Neural progenitor cell (in vitro differentiated cells): ENCODE results near the gene AUTS2. TPM values are rescaled to one million over a fixed set of nuclear protein-coding genes. Genes with fewer than 3 reads are reported as not detected.

Experiments used
- DNase-seq: peaks from one replicate; pipeline ENCODE4 v3.0.0-alpha.2; 2016; ENCODE audit warnings: low spot score
- H2AFZ ChIP-seq: fragments of 200-600 bp; sonication (generic); replicated peaks from 2 replicates; pipeline ENCODE4 v1.6.1; 2016; ENCODE audit warnings: antibody characterized with exemption
- H3F3A ChIP-seq: fragments of 200-600 bp; sonication (generic); 2 replicates; pipeline ENCODE4 v1.6.1; 2016; ENCODE audit warnings: antibody characterized with exemption, low read depth
- H3K27ac ChIP-seq: fragments of 200-600 bp; sonication (generic); 2 replicates; pipeline ENCODE4 v1.5.1; 2016; ENCODE audit warnings: mild to moderate bottlenecking
- H3K27me3 ChIP-seq: fragments of 200-600 bp; sonication (generic); 2 replicates; pipeline ENCODE4 v1.6.1; 2016; ENCODE audit warnings: mild to moderate bottlenecking, moderate library complexity
- H3K36me3 ChIP-seq: fragments of 200-600 bp; sonication (generic); 2 replicates; pipeline ENCODE4 v1.5.1; 2016
- H3K4me1 ChIP-seq: fragments of 200-600 bp; sonication (generic); 2 replicates; pipeline ENCODE4 v1.6.1; 2016; ENCODE audit warnings: mixed run types
- H3K4me2 ChIP-seq: fragments of 200-600 bp; sonication (generic); 2 replicates; pipeline ENCODE4 v1.6.1; 2016
- H3K4me3 ChIP-seq: fragments of 200-600 bp; sonication (generic); 2 replicates; pipeline ENCODE4 v1.5.1; 2016
- H3K79me2 ChIP-seq: fragments of 200-600 bp; sonication (generic); 2 replicates; pipeline ENCODE4 v1.6.1; 2016; ENCODE audit warnings: low read depth
- H3K9ac ChIP-seq: fragments of 200-600 bp; sonication (generic); 2 replicates; pipeline ENCODE4 v1.6.1; 2016
- H3K9me3 ChIP-seq: fragments of 200-600 bp; sonication (generic); 2 replicates; pipeline ENCODE4 v1.5.1; 2016; ENCODE audit warnings: low read depth
- H4K20me1 ChIP-seq: fragments of 200-600 bp; sonication (generic); 2 replicates; pipeline ENCODE4 v1.6.1; 2016; ENCODE audit warnings: low read depth
- H3K27ac Mint-ChIP-seq: 3 replicates; pipeline ENCODE4 v1.8.0; 2021; ENCODE audit warnings: mixed read lengths
- H3K27me3 Mint-ChIP-seq: 2 replicates; pipeline ENCODE4 v1.8.0; 2022; ENCODE audit warnings: low read depth, mild to moderate bottlenecking, inconsistent platforms, moderate library complexity, mixed read lengths; ENCODE audit not compliant: insufficient read depth
- H3K36me3 Mint-ChIP-seq: 3 replicates; pipeline ENCODE4 v1.8.0; 2021; ENCODE audit warnings: mixed read lengths
- H3K4me1 Mint-ChIP-seq: 3 replicates; pipeline ENCODE4 v1.8.0; 2021; ENCODE audit warnings: mixed read lengths
- H3K4me3 Mint-ChIP-seq: 3 replicates; pipeline ENCODE4 v1.8.0; 2021; ENCODE audit warnings: mild to moderate bottlenecking, moderate library complexity, mixed read lengths
- H3K9me3 Mint-ChIP-seq: 3 replicates; pipeline ENCODE4 v1.8.0; 2020; ENCODE audit warnings: mixed read lengths
- EZH2 ChIP-seq: fragments of 200-600 bp; sonication (generic); IDR thresholded peaks from 2 replicates; pipeline ENCODE4 v1.6.1; 2017; ENCODE audit warnings: antibody characterized with exemption, mild to moderate bottlenecking, moderate library complexity
- EZH2phosphoT487 ChIP-seq: fragments of 200-600 bp; sonication (generic); IDR thresholded peaks from 2 replicates; pipeline ENCODE4 v1.6.1; 2017; ENCODE audit warnings: antibody characterized with exemption
- total RNA-seq: library from RNA; depleted of rRNA; stranded (reverse); fragments of >200 nt; gene quantifications from 2 replicates; pipeline ENCODE4 v1.2.3, GENCODE V29; 2015; ENCODE audit warnings: low replicate concordance
- TF ChIP-seq, protein P1 (sequence below): fragments of 200-600 bp; sonication (generic); IDR thresholded peaks from 2 replicates; pipeline ENCODE4 v1.5.1; 2017; ENCODE audit warnings: antibody characterized with exemption, mild to moderate bottlenecking

AUTS2 gene
- total RNA-seq, 1 donor from 2014 or later, result 50.0 TPM

DNA sequence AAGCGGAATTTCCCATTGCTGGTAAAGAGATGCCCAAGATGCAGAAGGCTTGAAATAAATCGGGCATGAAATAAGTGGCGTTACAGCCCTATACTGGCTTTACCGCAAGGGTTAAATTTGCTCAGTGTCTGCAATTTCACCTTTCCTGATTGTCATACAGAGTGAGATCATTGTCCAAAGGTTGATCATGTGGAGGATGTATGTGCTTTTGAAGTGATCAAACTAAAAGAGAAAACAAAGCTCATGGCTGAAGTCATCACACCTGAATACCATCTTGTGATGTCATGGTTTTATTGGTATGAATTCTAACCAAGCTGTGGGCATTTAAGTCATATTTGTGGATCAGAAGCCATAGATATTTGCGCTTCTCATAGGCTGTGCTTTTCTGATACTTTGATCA is 635.5 kb downstream of the AUTS2 start:
- Histone ChIP-seq H3K9me3 (peaks cover 10% of the 10 kb centered on the region), H3K79me2 (no peaks in the 10 kb centered on the region), H3K4me2 (no peak overlapping the region), H4K20me1 (no peaks in the 10 kb centered on the region), H3K36me3 (no peaks in the 10 kb centered on the region), H3K27me3 (no peaks in the 10 kb centered on the region), H3K9ac (no peak overlapping the region), H3K27ac (no peak overlapping the region), H3K4me1 (peaks cover 10% of the 10 kb centered on the region), H2AFZ (no peak overlapping the region), H3F3A (no peaks in the 10 kb centered on the region), H3K4me3 (no peak overlapping the region)
- Mint-ChIP-seq H3K4me1 (peaks cover 20% of the 10 kb centered on the region), H3K27ac (no peak overlapping the region), H3K4me3 (no peak overlapping the region), H3K36me3 (peaks cover 13% of the 10 kb centered on the region), H3K9me3 (peaks cover 23% of the 10 kb centered on the region), H3K27me3 (peaks cover 3% of the 10 kb centered on the region)
- TF ChIP-seq, protein P1, sequence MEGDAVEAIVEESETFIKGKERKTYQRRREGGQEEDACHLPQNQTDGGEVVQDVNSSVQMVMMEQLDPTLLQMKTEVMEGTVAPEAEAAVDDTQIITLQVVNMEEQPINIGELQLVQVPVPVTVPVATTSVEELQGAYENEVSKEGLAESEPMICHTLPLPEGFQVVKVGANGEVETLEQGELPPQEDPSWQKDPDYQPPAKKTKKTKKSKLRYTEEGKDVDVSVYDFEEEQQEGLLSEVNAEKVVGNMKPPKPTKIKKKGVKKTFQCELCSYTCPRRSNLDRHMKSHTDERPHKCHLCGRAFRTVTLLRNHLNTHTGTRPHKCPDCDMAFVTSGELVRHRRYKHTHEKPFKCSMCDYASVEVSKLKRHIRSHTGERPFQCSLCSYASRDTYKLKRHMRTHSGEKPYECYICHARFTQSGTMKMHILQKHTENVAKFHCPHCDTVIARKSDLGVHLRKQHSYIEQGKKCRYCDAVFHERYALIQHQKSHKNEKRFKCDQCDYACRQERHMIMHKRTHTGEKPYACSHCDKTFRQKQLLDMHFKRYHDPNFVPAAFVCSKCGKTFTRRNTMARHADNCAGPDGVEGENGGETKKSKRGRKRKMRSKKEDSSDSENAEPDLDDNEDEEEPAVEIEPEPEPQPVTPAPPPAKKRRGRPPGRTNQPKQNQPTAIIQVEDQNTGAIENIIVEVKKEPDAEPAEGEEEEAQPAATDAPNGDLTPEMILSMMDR, result no peak
- TF ChIP-seq EZH2phosphoT487 (no peak), EZH2 (no peak)
- DNase-seq, result no peak

DNA sequence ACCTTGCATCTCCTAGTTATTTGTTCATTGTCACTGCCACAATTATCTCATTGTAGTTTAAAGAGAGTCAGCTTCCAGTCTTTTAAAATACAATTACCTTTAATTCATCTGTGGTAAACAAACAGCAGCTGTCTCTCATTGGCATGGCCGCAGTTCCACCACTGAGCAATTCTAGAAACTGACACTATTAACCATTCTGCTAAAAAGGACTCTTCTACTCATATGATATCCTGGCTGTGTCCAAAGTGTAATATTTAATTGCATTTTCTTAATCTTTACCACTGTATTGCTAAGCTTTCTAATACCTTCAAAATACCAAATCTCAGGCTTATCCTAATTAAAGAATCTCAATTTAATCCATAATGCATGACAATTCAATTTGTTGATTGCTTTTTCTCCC is 639.0 kb downstream of the AUTS2 start:
- H3K27ac Mint-ChIP-seq, result no peak overlapping the region

DNA sequence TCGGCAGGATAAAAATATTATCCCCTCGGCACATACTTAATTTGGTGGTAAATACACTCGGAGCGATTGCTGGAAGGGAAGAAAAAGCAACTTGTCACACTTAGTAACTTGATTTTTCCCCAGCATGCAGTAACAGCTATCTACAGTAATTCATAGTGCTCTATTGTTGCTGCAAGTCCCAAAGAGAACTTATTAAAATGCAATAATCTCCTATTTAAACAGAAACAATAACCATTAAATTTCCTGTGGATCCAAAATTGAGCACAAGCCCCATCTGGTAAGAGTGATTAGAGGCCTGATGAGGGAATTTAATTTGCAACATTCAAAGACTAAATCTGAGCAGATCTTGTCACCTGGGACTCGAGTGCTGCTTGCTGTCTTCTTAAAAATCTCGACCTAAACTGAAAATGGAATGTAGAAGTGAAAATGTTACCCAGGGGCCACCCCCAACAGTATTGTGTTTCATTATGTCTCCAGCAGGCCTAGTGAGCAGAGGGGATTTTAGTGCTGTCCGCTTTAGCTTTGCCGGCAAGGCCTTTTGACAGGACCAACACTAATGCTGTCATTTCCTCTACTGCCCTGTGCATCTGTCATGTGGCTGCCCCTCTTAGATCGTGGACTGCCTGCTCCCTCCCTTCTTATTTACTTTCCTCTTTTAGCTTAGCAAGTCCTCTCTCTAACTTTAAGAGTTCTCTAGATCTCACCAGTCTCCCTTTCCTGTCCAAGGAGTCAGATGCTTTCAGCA is 639.7 kb downstream of the AUTS2 start:
- peak; percentile 15 for DNase-seq
- H3K4me2 ChIP-seq, result no peak overlapping the region
- H2AFZ ChIP-seq, result no peak overlapping the region
- no peak overlapping the region for H3K9ac ChIP-seq
- no peak overlapping the region for H3K27ac ChIP-seq
- Mint-ChIP-seq H3K27me3 (no peaks in the 10 kb centered on the region), H3K4me3 (no peak overlapping the region), H3K27ac (peak overlapping the region; percentile 47), H3K9me3 (no peaks in the 10 kb centered on the region), H3K4me1 (peaks cover 61% of the 10 kb centered on the region), H3K36me3 (peaks cover 5% of the 10 kb centered on the region)
- TF ChIP-seq EZH2 (no peak), EZH2phosphoT487 (no peak)
- TF ChIP-seq, protein P1, result no peak
- H4K20me1 ChIP-seq, result no peaks in the 10 kb centered on the region
- no peaks in the 10 kb centered on the region for H3K79me2 ChIP-seq
- H3K36me3 ChIP-seq, result no peaks in the 10 kb centered on the region
- no peak overlapping the region for H3K4me3 ChIP-seq
- H3K27me3 ChIP-seq, result no peaks in the 10 kb centered on the region
- H3K4me1 ChIP-seq, result peaks cover 15% of the 10 kb centered on the region
- H3K9me3 ChIP-seq, result no peaks in the 10 kb centered on the region
- no peaks in the 10 kb centered on the region for H3F3A ChIP-seq

More for the DNA sequence above, 639.0 kb downstream of the AUTS2 start:
- H3K9me3 ChIP-seq, result no peaks in the 10 kb centered on the region
- H3K4me2 ChIP-seq, result no peak overlapping the region
- no peaks in the 10 kb centered on the region for H3K27me3 ChIP-seq
- peaks cover 10% of the 10 kb centered on the region for H3K4me1 ChIP-seq
- H3K9ac ChIP-seq, result no peak overlapping the region
- H3K79me2 ChIP-seq, result no peaks in the 10 kb centered on the region
- H2AFZ ChIP-seq, result no peak overlapping the region
- H3K27me3 Mint-ChIP-seq, result no peaks in the 10 kb centered on the region
- no peaks in the 10 kb centered on the region for H3K36me3 ChIP-seq
- no peak for DNase-seq
- H3K4me3 ChIP-seq, result no peak overlapping the region
- H3K4me1 Mint-ChIP-seq, result peaks cover 54% of the 10 kb centered on the region
- no peak overlapping the region for H3K4me3 Mint-ChIP-seq
- TF ChIP-seq, protein P1, result no peak
- TF ChIP-seq EZH2, result no peak
- no peak for TF ChIP-seq EZH2phosphoT487
- H3F3A ChIP-seq, result no peaks in the 10 kb centered on the region
- H3K36me3 Mint-ChIP-seq, result peaks cover 5% of the 10 kb centered on the region
- no peaks in the 10 kb centered on the region for H4K20me1 ChIP-seq
- peaks cover under 1% of the 10 kb centered on the region for H3K9me3 Mint-ChIP-seq
- H3K27ac ChIP-seq, result no peak overlapping the region
